HG03045 (cell line): ENCODE results near the gene XRN2.

Experiments used
- ATAC-seq: cut with Tn5 transposase; IDR thresholded peaks from one replicate; pipeline ENCODE4 v1.9.1; 2021; ENCODE audit warnings: mild to moderate bottlenecking, moderate library complexity; ENCODE audit not compliant: unreplicated experiment

The XRN2 gene

GRCh38 chr20:21384308-21384892, 81.3 kb downstream of the XRN2 start:
- ATAC-seq = no peak

GRCh38 chr20:21386111-21386510, 83.0 kb downstream of the XRN2 start:
- no peak for ATAC-seq

- no peak for ATAC-seq
Observed at GRCh38 chr20:21387528-21387927, 84.4 kb downstream of the XRN2 start.

GRCh38 chr20:21388566-21388965, 85.4 kb downstream of the XRN2 start:
- no peak for ATAC-seq

- no peak for ATAC-seq
Observed at GRCh38 chr20:21389368-21389767, 86.2 kb downstream of the XRN2 start.

GRCh38 chr20:21390768-21391167, 87.6 kb downstream of the XRN2 start:
- no peak for ATAC-seq

GRCh38 chr20:21391185-21391971, 88.2 kb downstream of the XRN2 start:
- no peak for ATAC-seq

- no peak for ATAC-seq
Observed at GRCh38 chr20:21391972-21392352, 88.8 kb downstream of the XRN2 start.

- no peak for ATAC-seq
Observed at GRCh38 chr20:21393166-21393565, 90.0 kb downstream of the XRN2 start.

GRCh38 chr20:21393816-21394519, 90.8 kb downstream of the XRN2 start:
- no peak for ATAC-seq

- no peak for ATAC-seq
Observed at GRCh38 chr20:21394551-21394950, 91.4 kb downstream of the XRN2 start.

- ATAC-seq = no peak
Observed at GRCh38 chr20:21395051-21395665, 92.0 kb downstream of the XRN2 start.

GRCh38 chr20:21395666-21396598, 92.8 kb downstream of the XRN2 start:
- ATAC-seq = no peak

GRCh38 chr20:21396599-21397340, 93.6 kb downstream of the XRN2 start:
- no peak for ATAC-seq

- no peak for ATAC-seq
Observed at GRCh38 chr20:21397341-21398108, 94.4 kb downstream of the XRN2 start, which contains the start of gene NKX2-4. TSS of gene NKX2-4 (minus strand) at chr20:21397526. CDS start at chr20:21397399, 127 bp downstream.

GRCh38 chr20:21398109-21399004, 95.2 kb downstream of the XRN2 start:
- no peak for ATAC-seq

- no peak for ATAC-seq
Observed at GRCh38 chr20:21399005-21399475, 95.9 kb downstream of the XRN2 start.

GRCh38 chr20:21411725-21412124, 108.6 kb downstream of the XRN2 start:
- no peak for ATAC-seq
